OCI-LY3 (cell line): ENCODE measurements around the gene SYNE3.
"Not testable (repeated sequence)": the region's sequence is repeated elsewhere in the genome, so short reads cannot be mapped to it uniquely, and the experiment has no call there.

Source experiments
- H2AFZ ChIP-seq: fragments of 200-600, 300-600 bp; shearing (Covaris generic); 2 replicates; pipeline ENCODE4 v1.6.0; 2014; ENCODE audit warnings: antibody characterized with exemption, low read depth, low read length
- H3K27ac ChIP-seq: fragments of 200-600, 300-600 bp; sonication (generic); 2 replicates; pipeline ENCODE4 v1.5.1; 2014; ENCODE audit warnings: mild to moderate bottlenecking, low read length, moderate library complexity, mixed read lengths
- H3K27me3 ChIP-seq: fragments of 200-600, 300-600 bp; sonication (generic); 2 replicates; pipeline ENCODE4 v1.6.1; 2014; ENCODE audit warnings: low read depth, low read length, mixed read lengths
- H3K36me3 ChIP-seq: fragments of 200-600, 300-600 bp; sonication (generic); replicated peaks from 2 replicates; pipeline ENCODE3; 2014; ENCODE audit warnings: low read depth, low read length, mixed read lengths
- H3K4me1 ChIP-seq: fragments of 300-600, 200-600 bp; sonication (generic); 2 replicates; pipeline ENCODE4 v1.6.1; 2014; ENCODE audit warnings: low read length, mixed read lengths
- H3K4me2 ChIP-seq: fragments of 200-600, 300-600 bp; sonication (generic); 2 replicates; pipeline ENCODE4 v1.6.1; 2014; ENCODE audit warnings: low read length, mixed read lengths
- H3K4me3 ChIP-seq: fragments of 300-600, 200-600 bp; sonication (generic); 2 replicates; pipeline ENCODE4 v1.5.1; 2014; ENCODE audit warnings: antibody characterized with exemption, mild to moderate bottlenecking, low read length, moderate library complexity
- H3K79me2 ChIP-seq: fragments of 300-600, 200-600 bp; shearing (Covaris generic); 2 replicates; pipeline ENCODE4 v1.6.1; 2014; ENCODE audit warnings: mild to moderate bottlenecking, low read length, mixed read lengths
- H3K9ac ChIP-seq: fragments of 300-600, 200-600 bp; shearing (Covaris generic); 2 replicates; pipeline ENCODE4 v1.6.0; 2014; ENCODE audit warnings: mild to moderate bottlenecking, low read length, moderate library complexity
- H3K9me3 ChIP-seq: fragments of 200-600, 300-600 bp; shearing (Covaris generic); 2 replicates; pipeline ENCODE4 v1.6.1; 2014; ENCODE audit warnings: low read length, mixed read lengths; ENCODE audit not compliant: insufficient read depth
- H4K20me1 ChIP-seq: fragments of 200-600, 300-600 bp; sonication (generic); 2 replicates; pipeline ENCODE4 v1.6.1; 2016; ENCODE audit warnings: low read length, mixed read lengths; ENCODE audit not compliant: insufficient read depth
- CTCF ChIP-seq: fragments of 200-600, 300-600 bp; sonication (generic); IDR thresholded peaks from 2 replicates; pipeline ENCODE4 v1.5.1; 2014; ENCODE audit warnings: antibody characterized with exemption, low read length, low read depth
- EZH2phosphoT487 ChIP-seq: fragments of 200-600 bp; shearing (Covaris generic); IDR thresholded peaks from 2 replicates; pipeline ENCODE4 v1.6.1; 2018; ENCODE audit warnings: antibody characterized with exemption, mixed run types, low read depth

Gene SYNE3

GRCh38 chr14:95513291-95513690 lies 3.2 kb downstream of the SYNE3 start:
- no peak overlapping the region for H3K4me2 ChIP-seq
- H3K79me2 ChIP-seq, result peaks cover 70% of the 10 kb centered on the region
- H2AFZ ChIP-seq, result no peak overlapping the region
- H4K20me1 ChIP-seq, result peaks cover 45% of the 10 kb centered on the region
- peaks cover 19% of the 10 kb centered on the region for H3K36me3 ChIP-seq
- no peak for TF ChIP-seq EZH2phosphoT487
- TF ChIP-seq CTCF, result no peak
- H3K4me1 ChIP-seq, result peaks cover 31% of the 10 kb centered on the region
- no peak overlapping the region for H3K4me3 ChIP-seq
- no peak overlapping the region for H3K9ac ChIP-seq
- H3K27me3 ChIP-seq, result no peaks in the 10 kb centered on the region
- H3K9me3 ChIP-seq, result no peaks in the 10 kb centered on the region
- no peak overlapping the region for H3K27ac ChIP-seq

GRCh38 chr14:95511687-95512086 lies 4.8 kb downstream of the SYNE3 start:
- H3K36me3 ChIP-seq, result peaks cover 31% of the 10 kb centered on the region
- no peak overlapping the region for H3K4me2 ChIP-seq
- peaks cover 18% of the 10 kb centered on the region for H3K4me1 ChIP-seq
- no peaks in the 10 kb centered on the region for H3K27me3 ChIP-seq
- no peaks in the 10 kb centered on the region for H3K9me3 ChIP-seq
- H3K4me3 ChIP-seq, result no peak overlapping the region
- peaks cover 86% of the 10 kb centered on the region for H3K79me2 ChIP-seq
- no peak overlapping the region for H3K27ac ChIP-seq
- TF ChIP-seq EZH2phosphoT487, result no peak
- no peak for TF ChIP-seq CTCF
- peaks cover 60% of the 10 kb centered on the region for H4K20me1 ChIP-seq
- H2AFZ ChIP-seq, result no peak overlapping the region
- no peak overlapping the region for H3K9ac ChIP-seq

- peaks cover 94% of the 10 kb centered on the region for H3K79me2 ChIP-seq
- peaks cover 38% of the 10 kb centered on the region for H3K36me3 ChIP-seq
- H3K27ac ChIP-seq, result no peak overlapping the region
- H3K9ac ChIP-seq, result no peak overlapping the region
- H3K4me3 ChIP-seq, result no peak overlapping the region
- no peak overlapping the region for H3K4me2 ChIP-seq
- no peaks in the 10 kb centered on the region for H3K9me3 ChIP-seq
- peaks cover 68% of the 10 kb centered on the region for H4K20me1 ChIP-seq
- TF ChIP-seq CTCF (no peak), EZH2phosphoT487 (no peak)
- H3K4me1 ChIP-seq, result peaks cover 18% of the 10 kb centered on the region
- no peaks in the 10 kb centered on the region for H3K27me3 ChIP-seq
- no peak overlapping the region for H2AFZ ChIP-seq
These were observed 5.6 kb downstream of the SYNE3 start for GRCh38 chr14:95510804-95511203.

- H3K9me3 ChIP-seq, H3K27me3 ChIP-seq, H3K4me2 ChIP-seq, H2AFZ ChIP-seq, H3K27ac ChIP-seq, H3K9ac ChIP-seq, H3K4me3 ChIP-seq: not testable (repeated sequence)
- Histone ChIP-seq H4K20me1 (peaks cover 68% of the 10 kb centered on the region), H3K79me2 (peaks cover 93% of the 10 kb centered on the region), H3K4me1 (peaks cover 17% of the 10 kb centered on the region), H3K36me3 (peaks cover 38% of the 10 kb centered on the region)
These were observed 6.1 kb downstream of the SYNE3 start for GRCh38 chr14:95510344-95510743.

- no peak overlapping the region for H3K4me3 ChIP-seq
- no peak overlapping the region for H3K9ac ChIP-seq
- H3K36me3 ChIP-seq, result peaks cover 38% of the 10 kb centered on the region
- TF ChIP-seq EZH2phosphoT487 (no peak), CTCF (no peak)
- H3K27ac ChIP-seq, result no peak overlapping the region
- H3K4me1 ChIP-seq, result peaks cover 17% of the 10 kb centered on the region
- no peak overlapping the region for H3K4me2 ChIP-seq
- no peak overlapping the region for H2AFZ ChIP-seq
- no peaks in the 10 kb centered on the region for H3K9me3 ChIP-seq
- no peaks in the 10 kb centered on the region for H3K27me3 ChIP-seq
- peaks cover 93% of the 10 kb centered on the region for H3K79me2 ChIP-seq
- H4K20me1 ChIP-seq, result peaks cover 72% of the 10 kb centered on the region
These were observed 7.0 kb downstream of the SYNE3 start for GRCh38 chr14:95509495-95509894.
